Cardiac fibroblast (primary cell): ENCODE results near the gene FNDC7.
"Not testable (repeated sequence)": the region's sequence is repeated elsewhere in the genome, so short reads cannot be mapped to it uniquely, and the experiment has no call there.

Source experiments
- DNase-seq, 2 donors: peaks; one replicate each; pipeline versions ENCODE4 v3.0.0 to v3.0.0-alpha.2; 2010; ENCODE audit warnings: low read depth in 2 of 2
- H3K4me3 ChIP-seq, 2 donors: replicated peaks in 1 of 2; 1 replicate in 1 of 2; 2 replicates in 1 of 2; pipeline ENCODE4 v1.5.1; 2011; ENCODE audit warnings: low read depth in 2 of 2, low read length in 2 of 2, mild to moderate bottlenecking in 2 of 2, moderate library complexity in 1 of 2
- CTCF ChIP-seq: IDR thresholded peaks from one replicate; pipeline ENCODE4 v1.5.1; 2011; ENCODE audit warnings: low read depth, mild to moderate bottlenecking, low read length, inconsistent platforms

The FNDC7 gene

GRCh38 chr1:108779455-108779854 lies 66.7 kb downstream of the FNDC7 start:
- H3K4me3 ChIP-seq, result no peak overlapping the region
- no peak for TF ChIP-seq CTCF
- DNase-seq, result no peak

- no peak for DNase-seq
- no peak for TF ChIP-seq CTCF
- no peak overlapping the region for H3K4me3 ChIP-seq
These were observed 68.3 kb downstream of the FNDC7 start for GRCh38 chr1:108780937-108781574.

- not testable (repeated sequence) for H3K4me3 ChIP-seq, DNase-seq
These were observed 68.9 kb downstream of the FNDC7 start for GRCh38 chr1:108781575-108781944.

GRCh38 chr1:108785264-108785663 lies 72.6 kb downstream of the FNDC7 start:
- no peak for TF ChIP-seq CTCF
- DNase-seq, result no peak

GRCh38 chr1:108785880-108786279 lies 73.2 kb downstream of the FNDC7 start:
- no peak for TF ChIP-seq CTCF
- H3K4me3 ChIP-seq, result no peak overlapping the region
- DNase-seq, result no peak

More at GRCh38 chr1:108785264-108785663, 72.6 kb downstream of the FNDC7 start:
- no peak overlapping the region for H3K4me3 ChIP-seq

GRCh38 chr1:108791790-108792189 lies 79.1 kb downstream of the FNDC7 start:
- DNase-seq, result no peak
- TF ChIP-seq CTCF, result no peak
- no peak overlapping the region for H3K4me3 ChIP-seq
